ENCODE results near the gene SLC7A11. TPM values are rescaled to one million over a fixed set of nuclear protein-coding genes. Genes with fewer than 3 reads are reported as not detected.

Gene SLC7A11
- 17.3 to 28.3 TPM (median 22.9 TPM) in 5 replicates for total RNA-seq (2022; extraction: Qiagen RNA extraction; ENCODE audit: low read depth)

DNA sequence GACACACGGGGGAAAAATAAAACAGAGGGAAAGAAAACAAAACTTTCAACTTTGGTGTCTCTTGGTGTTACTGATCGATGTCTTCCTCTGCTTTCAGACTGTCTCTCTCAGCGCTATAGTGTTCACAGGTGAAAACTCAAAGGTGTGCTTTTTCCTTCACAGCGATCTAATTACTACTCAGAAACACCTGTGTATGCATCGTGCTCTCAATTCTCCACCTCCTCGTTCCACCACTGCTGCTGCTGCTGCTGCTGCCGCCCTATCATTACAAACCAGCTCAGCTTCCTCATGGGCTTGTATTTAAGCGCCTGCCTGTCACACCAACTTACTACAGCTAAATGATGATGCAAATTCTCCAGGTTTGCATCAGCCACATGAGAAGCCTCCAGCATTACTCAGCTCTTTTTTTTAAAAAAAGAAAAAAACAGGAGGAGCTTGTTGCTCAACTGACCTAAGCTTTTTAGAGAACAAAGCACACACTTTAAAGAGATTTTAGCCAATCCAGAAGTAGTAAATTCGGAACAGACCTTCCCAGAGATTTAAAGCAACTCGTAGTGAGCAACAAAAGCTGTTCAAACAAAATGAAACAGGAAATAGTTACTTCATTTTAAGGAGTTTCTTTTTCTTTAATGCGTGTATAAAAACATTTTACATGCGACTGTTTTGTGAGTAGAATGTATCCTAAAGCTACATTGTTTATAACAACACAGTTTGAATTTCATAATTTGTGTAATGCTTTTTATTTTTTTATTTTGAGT is at the start of gene SLC7A11:
Gene SLC7A11, minus strand, starts transcription at position 274 of the 758 bp plus-strand sequence. CDS start 280 bp downstream, outside the sequence.

